Measurements from ENCODE around the gene SPAAR.
"Not testable (repeated sequence)": the region's sequence is repeated elsewhere in the genome, so short reads cannot be mapped to it uniquely, and the experiment has no call there.

SPAAR gene, protein sequence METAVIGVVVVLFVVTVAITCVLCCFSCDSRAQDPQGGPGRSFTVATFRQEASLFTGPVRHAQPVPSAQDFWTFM

DNA sequence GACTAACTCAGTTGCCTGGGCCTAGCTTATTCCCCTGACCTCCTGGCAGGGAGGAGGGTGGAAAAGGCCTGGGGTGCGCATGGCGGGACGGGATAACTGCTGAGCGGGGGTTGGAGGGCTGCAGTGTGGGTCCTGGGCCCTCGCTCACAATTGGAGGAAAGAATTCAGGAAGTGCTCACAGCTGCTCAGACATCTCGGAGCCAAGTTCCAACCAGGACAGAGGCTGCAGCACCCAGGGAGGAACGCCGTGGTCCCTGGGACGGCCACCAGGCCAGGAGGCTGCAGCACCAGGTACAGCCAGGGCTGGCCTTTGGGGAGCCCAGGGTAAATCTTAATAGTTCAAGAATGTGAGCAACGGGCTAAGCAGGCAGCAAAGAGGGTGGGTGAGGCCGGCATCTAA, at the start of gene SPAAR:
SPAAR (plus strand) TSS at position 217 of the 400 bp plus-strand sequence. CDS start 974 bp downstream, outside the sequence.
- DNase-seq: no peak

GRCh38 chr9:35859990-35860339, 49.3 kb upstream of the SPAAR start:
- no peak for DNase-seq

DNA sequence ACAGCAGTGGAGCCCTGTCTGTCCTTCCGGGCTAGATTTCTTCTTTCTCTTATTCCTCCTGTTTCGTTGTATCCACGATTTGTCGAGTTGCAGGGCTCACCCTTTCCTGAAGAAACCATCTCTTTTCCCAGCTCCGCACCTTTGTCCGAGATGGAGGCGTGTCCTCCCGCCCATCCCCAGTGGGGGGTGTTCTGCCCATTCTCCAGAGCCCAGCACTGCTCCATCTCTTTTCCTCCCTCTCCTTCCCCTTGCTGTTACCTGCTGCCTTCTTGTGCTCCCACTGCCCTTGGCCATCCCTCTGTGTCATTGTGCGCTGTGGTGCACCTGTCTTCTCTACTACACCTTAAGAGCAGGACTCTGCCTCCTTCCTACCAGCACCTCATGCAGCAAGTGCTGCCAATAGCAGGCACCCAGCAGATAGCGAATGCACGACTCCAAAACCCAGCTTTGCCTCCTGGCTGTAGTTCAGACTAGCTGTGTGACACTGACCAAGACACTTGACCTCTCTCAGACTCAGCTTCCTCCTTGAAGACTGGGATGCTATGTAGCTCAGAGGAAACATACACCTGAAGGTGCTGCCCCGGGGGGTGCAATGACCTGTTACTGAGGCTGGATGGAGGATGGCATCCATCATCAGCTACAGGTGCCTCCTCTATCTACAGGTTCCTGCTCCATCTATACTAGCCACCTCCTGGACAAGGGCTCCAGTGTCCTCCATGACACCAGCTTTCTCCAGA, 48.0 kb upstream of the SPAAR start:
- no peak for DNase-seq

GRCh38 chr9:35862328-35862727, 47.0 kb upstream of the SPAAR start:
- no peak for DNase-seq

DNA sequence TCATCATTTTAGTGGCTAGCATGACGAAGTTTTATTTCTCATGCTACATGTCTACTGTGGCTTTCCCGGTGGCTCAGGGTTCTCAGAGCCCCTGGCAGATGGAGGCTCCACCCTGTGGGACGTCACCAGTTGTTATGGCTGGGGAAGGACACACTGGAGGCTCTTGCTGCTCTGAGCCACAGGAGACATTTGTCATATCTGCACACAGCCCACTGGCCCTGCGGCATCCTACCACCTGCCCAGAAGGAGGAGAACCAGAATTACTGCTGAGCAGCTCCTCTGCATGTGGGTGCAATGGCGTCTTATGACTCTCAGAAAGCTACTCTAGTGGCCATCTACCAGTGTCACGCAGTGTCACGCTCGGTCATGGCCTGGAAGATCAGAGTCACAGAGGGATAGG, 45.7 kb upstream of the SPAAR start:
- no peak for DNase-seq

GRCh38 chr9:35864695-35865255, 44.5 kb upstream of the SPAAR start:
- no peak for DNase-seq

- no peak for DNase-seq
These were observed 41.8 kb upstream of the SPAAR start for GRCh38 chr9:35867538-35867937.

- no peak for DNase-seq
These were observed 40.4 kb upstream of the SPAAR start for GRCh38 chr9:35868933-35869332.

- DNase-seq: no peak
These were observed 39.6 kb upstream of the SPAAR start for GRCh38 chr9:35869621-35870216.

DNA sequence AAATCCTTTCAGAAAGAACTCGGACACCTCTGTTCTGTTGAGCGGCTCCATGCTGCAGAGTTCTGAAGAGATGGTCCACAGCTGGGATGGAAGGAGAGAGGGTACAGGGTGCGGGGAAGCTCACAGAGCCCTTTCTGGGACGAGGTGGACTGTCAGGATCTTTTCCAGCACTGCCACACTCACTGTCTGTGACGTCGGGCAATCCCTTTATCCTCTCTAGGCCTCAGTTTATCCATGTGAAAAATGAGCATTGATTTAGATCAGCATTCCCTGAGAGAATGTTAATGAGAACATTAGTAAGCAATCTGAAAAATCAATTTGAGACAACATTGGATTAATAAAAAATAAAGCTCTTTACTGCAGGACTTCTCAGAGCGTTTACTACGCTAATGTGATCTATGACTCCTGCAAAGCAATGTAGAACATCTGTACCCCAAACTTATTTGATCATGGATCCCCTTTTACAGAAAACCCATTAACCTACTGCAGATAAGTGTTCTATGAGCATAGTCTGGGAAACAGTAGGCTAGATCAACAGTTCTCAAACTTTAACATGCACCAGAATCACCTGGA, 38.9 kb upstream of the SPAAR start, which contains the start of gene OR13J1:
OR13J1 (minus strand) TSS at position 51 of the 573 bp plus-strand sequence; CDS start at position 51, 0 bp downstream.
- no peak for DNase-seq

DNA sequence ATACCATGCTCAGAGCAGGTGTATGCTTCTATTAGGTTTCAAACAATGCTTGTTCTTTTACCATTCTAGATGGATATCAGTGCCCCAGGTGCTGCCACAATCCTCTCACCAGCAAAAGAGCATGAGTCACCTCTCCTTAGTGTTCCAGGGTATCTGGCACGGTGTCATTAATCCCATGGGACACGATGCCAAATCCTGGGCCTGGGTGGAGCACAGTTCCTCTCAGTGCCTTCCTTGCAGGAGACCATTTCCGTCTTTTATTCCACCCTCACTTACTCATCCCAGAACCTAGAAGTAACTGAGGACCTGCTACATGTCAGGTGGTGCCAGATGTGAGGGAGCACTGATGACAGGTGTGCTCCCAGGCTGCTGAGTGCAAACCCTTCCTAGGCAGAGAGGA, 37.7 kb upstream of the SPAAR start:
- DNase-seq: no peak

GRCh38 chr9:35872505-35872904, 36.8 kb upstream of the SPAAR start:
- no peak for DNase-seq

DNA sequence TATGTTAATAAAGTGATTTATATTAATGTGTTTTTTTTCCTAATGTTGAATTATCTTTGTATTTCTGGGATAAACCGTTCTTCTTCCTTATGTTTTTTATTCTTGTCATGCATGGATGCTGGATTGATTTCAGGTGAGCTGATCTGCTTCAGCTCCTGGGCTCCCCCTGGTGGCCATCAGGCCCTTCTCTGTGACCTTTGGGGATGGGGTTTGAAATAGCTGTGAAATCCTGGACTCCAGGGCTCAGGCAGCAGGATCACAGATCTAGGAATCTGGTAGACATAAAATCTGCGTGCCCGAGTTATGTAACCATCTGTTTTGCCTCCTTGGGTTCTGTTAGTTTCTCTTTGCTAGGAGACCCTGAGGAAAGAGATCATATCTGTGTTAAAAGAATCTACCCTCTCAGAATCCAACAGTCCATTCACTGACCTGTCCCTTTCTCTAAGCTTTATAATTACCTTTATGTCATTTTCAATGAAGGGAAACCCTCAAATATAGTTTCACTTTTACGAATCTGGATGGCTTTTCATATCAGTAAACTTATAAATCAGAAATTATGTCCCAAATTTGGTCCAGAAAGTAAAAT, 26.9 kb upstream of the SPAAR start:
- DNase-seq: peak; percentile 31

GRCh38 chr9:35882996-35883395, 26.3 kb upstream of the SPAAR start:
- no peak for DNase-seq

DNA sequence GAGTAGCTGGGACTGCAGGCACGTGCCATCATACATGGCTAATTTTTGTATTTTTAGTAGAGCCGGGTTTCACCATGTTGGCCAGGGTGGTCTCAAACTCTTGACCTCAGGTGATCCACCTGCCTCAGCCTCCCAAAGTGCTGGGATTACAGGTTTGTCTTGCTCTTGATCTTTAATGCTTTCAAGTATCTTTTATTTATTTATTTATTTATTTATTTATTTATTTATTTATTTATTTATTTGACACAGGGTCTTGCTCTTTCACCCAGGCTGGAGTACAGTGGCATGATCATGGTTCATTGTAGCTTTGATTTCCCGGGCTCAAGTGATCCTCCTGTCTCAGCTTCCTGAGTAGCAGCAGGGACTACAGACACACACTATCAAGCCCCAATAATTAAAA, 24.4 kb upstream of the SPAAR start:
- DNase-seq: not testable (repeated sequence)

GRCh38 chr9:35891646-35892045, 17.6 kb upstream of the SPAAR start:
- DNase-seq: no peak

DNA sequence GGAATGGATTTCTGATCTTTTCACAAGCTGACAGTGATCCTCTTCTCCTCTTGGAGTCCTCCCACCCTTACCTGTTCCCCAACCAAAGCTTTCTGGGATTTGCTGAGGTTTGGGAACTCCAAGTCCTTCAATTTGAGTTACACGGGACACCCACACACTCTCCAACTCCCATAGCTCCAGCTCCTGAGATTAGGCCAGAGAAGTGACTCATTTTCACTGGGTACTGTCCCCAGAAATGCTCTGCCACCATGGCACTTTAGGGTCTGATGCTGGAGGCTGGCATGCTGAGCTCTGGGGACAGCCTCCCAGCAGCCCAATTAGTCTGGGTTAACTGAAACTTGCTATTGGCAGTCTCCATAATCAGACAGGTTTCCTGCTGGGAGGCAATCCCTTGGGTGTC, 17.2 kb upstream of the SPAAR start:
- no peak for DNase-seq

GRCh38 chr9:35896570-35896969, 12.7 kb upstream of the SPAAR start:
- no peak for DNase-seq

- not testable (repeated sequence) for DNase-seq
These were observed 11.8 kb upstream of the SPAAR start for GRCh38 chr9:35897376-35898099.

GRCh38 chr9:35898337-35898736, 11.0 kb upstream of the SPAAR start:
- no peak for DNase-seq

DNA sequence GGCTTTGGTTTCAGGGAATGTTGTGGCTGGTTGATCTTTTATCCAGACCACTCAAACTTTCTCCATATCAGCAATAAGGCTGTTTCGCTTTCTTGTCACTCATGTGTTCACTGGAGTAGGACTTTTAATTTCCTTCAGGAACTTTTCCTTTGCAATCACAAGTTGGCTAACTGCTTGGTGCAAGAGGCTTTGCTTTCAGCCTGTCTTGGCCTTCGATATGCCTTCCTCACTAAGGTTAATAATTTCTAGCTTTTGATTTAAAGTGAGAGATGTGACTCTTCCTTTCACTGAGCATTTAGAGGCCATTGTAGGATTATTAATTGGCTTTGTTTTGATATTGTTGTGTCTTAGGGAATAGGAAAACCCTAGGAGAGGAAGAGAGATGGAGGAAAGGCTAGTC, 10.3 kb upstream of the SPAAR start:
- no peak for DNase-seq

DNA sequence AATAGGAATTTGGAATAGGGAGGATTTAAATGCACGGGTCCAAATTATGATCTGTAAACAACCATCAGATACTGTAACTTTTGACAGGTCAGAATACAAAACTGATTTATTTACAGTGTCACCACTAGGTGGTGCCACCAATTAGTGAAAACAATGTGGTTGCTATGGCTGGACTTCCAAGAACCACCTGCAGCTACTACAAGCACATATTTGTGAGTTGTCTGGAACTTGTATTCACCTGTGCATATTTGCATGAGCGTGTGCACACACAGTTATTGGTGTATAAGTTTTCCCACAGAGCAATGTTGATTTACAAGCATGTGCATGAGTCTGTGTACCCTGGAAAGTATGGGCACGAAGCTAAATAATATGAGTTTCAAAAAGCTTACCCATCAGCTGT, 6.2 kb upstream of the SPAAR start:
- DNase-seq: no peak

GRCh38 chr9:35904338-35904737, 5.0 kb upstream of the SPAAR start:
- no peak for DNase-seq

All from NCI-H524 treated with DMSO at 0.1 percent for 48 hours (cell line).